OCI-LY7 (cell line): Measurements from ENCODE around the gene TEDC1.

ENCODE experiments used
- EZH2phosphoT487 ChIP-seq: fragments of 200-600 bp; sonication (generic); IDR thresholded peaks from 2 replicates; pipeline ENCODE4 v1.6.1; 2018; ENCODE audit warnings: low read depth, borderline replicate concordance, mild to moderate bottlenecking, mixed run types, antibody characterized with exemption, low read length, moderate library complexity, mixed read lengths
- TF ChIP-seq, protein P1 (sequence below): fragments of 200-600 bp; sonication (generic); conservative IDR thresholded peaks from 2 replicates; pipeline ENCODE4 v1.5.1; 2014; ENCODE audit warnings: mild to moderate bottlenecking, antibody characterized with exemption, low read length, moderate library complexity, mixed read lengths

DNA sequence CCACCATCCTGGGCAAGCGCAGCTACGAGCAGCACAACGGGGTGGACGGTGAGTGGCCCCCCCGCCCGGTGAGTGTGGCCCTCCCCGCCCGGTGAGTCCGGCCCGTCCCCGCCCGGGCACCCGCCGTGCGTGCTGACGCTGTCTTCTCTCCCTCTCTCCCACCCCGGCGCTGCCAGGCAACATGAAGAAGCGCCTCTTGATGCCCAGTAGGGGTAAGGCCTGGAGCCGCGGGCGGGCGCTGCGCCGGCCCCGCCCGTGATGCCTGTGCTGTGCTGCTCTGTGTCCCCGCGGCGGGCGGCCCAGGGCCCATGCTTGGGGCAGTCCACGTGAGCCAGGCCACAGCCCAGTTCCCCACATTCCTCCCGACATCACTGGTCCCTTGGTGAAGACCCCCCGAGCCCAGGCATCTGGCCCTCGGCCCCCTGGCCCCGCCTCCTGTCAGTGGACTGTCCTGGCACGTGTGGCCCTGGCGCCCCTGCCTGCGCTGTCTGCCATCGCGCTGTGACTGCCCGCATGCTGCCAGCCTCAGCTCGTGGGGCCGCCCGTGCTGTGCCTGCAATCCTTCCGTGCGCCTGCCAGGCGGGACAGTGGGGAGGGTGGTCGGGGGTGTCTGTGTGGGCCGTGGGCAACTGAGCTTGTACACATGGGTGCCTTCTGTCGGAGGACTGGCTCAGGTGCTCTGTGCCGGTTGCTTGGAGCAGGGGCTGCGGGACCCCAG, 24.4 kb upstream of the TEDC1 start:
- TF ChIP-seq, protein P1, sequence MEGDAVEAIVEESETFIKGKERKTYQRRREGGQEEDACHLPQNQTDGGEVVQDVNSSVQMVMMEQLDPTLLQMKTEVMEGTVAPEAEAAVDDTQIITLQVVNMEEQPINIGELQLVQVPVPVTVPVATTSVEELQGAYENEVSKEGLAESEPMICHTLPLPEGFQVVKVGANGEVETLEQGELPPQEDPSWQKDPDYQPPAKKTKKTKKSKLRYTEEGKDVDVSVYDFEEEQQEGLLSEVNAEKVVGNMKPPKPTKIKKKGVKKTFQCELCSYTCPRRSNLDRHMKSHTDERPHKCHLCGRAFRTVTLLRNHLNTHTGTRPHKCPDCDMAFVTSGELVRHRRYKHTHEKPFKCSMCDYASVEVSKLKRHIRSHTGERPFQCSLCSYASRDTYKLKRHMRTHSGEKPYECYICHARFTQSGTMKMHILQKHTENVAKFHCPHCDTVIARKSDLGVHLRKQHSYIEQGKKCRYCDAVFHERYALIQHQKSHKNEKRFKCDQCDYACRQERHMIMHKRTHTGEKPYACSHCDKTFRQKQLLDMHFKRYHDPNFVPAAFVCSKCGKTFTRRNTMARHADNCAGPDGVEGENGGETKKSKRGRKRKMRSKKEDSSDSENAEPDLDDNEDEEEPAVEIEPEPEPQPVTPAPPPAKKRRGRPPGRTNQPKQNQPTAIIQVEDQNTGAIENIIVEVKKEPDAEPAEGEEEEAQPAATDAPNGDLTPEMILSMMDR, result no peak
- TF ChIP-seq EZH2phosphoT487, result no peak
